GM19324 (cell line): ENCODE data around the gene CEP350.

Experiments used
- ATAC-seq: cut with Tn5 transposase; IDR thresholded peaks from one replicate; pipeline ENCODE4 v1.9.1; 2021; ENCODE audit warnings: mild to moderate bottlenecking, moderate library complexity; ENCODE audit not compliant: unreplicated experiment, low FRiP score

CEP350 gene

GRCh38 chr1:179954493-179955286, at the start of gene CEP350:
Gene CEP350, plus strand, starts transcription at chr1:179954810. Its CDS starts 31,372 bp downstream, at chr1:179986182.
- ATAC-seq = peak; percentile 95

- ATAC-seq = no peak
These were observed 43.7 kb upstream of the CEP350 start for GRCh38 chr1:179910934-179911333.

GRCh38 chr1:179911812-179912211, 42.8 kb upstream of the CEP350 start:
- ATAC-seq = no peak

- no peak for ATAC-seq
These were observed 36.8 kb upstream of the CEP350 start for GRCh38 chr1:179917601-179918429.

- no peak for ATAC-seq
These were observed 33.1 kb upstream of the CEP350 start for GRCh38 chr1:179921472-179921871.

GRCh38 chr1:179921981-179922872, 32.4 kb upstream of the CEP350 start:
- ATAC-seq = no peak

- ATAC-seq = no peak
These were observed 31.6 kb upstream of the CEP350 start for GRCh38 chr1:179923029-179923428.

- ATAC-seq = peak; percentile 49
These were observed 30.3 kb upstream of the CEP350 start for GRCh38 chr1:179924268-179924667.

GRCh38 chr1:179925302-179925701, 29.3 kb upstream of the CEP350 start:
- ATAC-seq = no peak

- no peak for ATAC-seq
These were observed 28.4 kb upstream of the CEP350 start for GRCh38 chr1:179925922-179926849.

GRCh38 chr1:179926850-179927205, 27.8 kb upstream of the CEP350 start:
- no peak for ATAC-seq

- no peak for ATAC-seq
These were observed 24.4 kb upstream of the CEP350 start for GRCh38 chr1:179929955-179930798.

GRCh38 chr1:179930867-179931266, 23.7 kb upstream of the CEP350 start:
- no peak for ATAC-seq

GRCh38 chr1:179933219-179933618, 21.4 kb upstream of the CEP350 start:
- ATAC-seq = no peak

GRCh38 chr1:179935909-179936496, 18.6 kb upstream of the CEP350 start:
- no peak for ATAC-seq

- ATAC-seq = no peak
These were observed 16.8 kb upstream of the CEP350 start for GRCh38 chr1:179937668-179938254.

- ATAC-seq = no peak
These were observed 15.9 kb upstream of the CEP350 start for GRCh38 chr1:179938752-179939151.

GRCh38 chr1:179939941-179940340, 14.7 kb upstream of the CEP350 start:
- ATAC-seq = no peak
